GM12878 (cell line): ENCODE data around the gene ST8SIA1. TPM values are rescaled to one million over a fixed set of nuclear protein-coding genes. Genes with fewer than 3 reads are reported as not detected.

Experiments
- ATAC-seq: fragments of 200-7000 bp; cut with Tn5 transposase; 3 replicates; pipeline ENCODE4 v1.9.1; 2020; ENCODE audit warnings: mild to moderate bottlenecking, moderate library complexity
- BruUV-seq: library from RNA; stranded (reverse); fragments of 400-500 nt; replicated peaks from 2 replicates; lab custom pipeline; 2021; lab: Mats Ljungman, UMichigan
- CTCF ChIA-PET: fragments of 300-600 bp; sonication (Branson Sonifier 250); formaldehyde crosslinking; extraction: SDS; loops from one replicate; lab custom pipeline; 2021; ENCODE audit warnings: inconsistent platforms; lab: Yijun Ruan, JAX
- POLR2A ChIA-PET: fragments of 350-600 bp; formaldehyde crosslinking; extraction: SDS; loops from one replicate; lab custom pipeline; 2021; ENCODE audit warnings: inconsistent platforms; lab: Charles Lee
- RAD21 ChIA-PET: fragments of 300-600 bp; sonication (Branson Sonifier 250); formaldehyde crosslinking; loops from one replicate; lab custom pipeline; 2023; ENCODE audit warnings: antibody characterized with exemption; ENCODE audit not compliant: unreplicated experiment; lab: Charles Lee
- SMC1A ChIA-PET: fragments of 300-600 bp; sonication (Branson Sonifier 250); formaldehyde crosslinking; loops from one replicate; lab custom pipeline; 2023; ENCODE audit not compliant: unreplicated experiment, uncharacterized antibody; lab: Charles Lee
- DNase-seq: peaks from one replicate; pipeline ENCODE4 v3.0.0-alpha.2; 2011; ENCODE audit warnings: low read depth, low spot score
- FAIRE-seq: peaks from 3 replicates; lab custom pipeline; 2011; peaks lifted over from hg19 to GRCh38; lab: Jason Lieb, UNC
- H2AFZ ChIP-seq: 2 replicates; pipeline ENCODE4 v1.6.0; 2011; ENCODE audit warnings: low read depth, low read length, control low read depth; ENCODE audit not compliant: control insufficient read depth
- H3K27ac ChIP-seq: 2 replicates; pipeline ENCODE4 v1.5.1; 2011; ENCODE audit warnings: control low read depth; ENCODE audit not compliant: control insufficient read depth, insufficient read depth
- H3K27me3 ChIP-seq, 2 experiments: replicated peaks in 1 of 2; 2 replicates each; pipeline versions ENCODE4 v1.6.0 to v1.6.1; 2011; ENCODE audit warnings: low read length in 1 of 2; ENCODE audit not compliant: control insufficient read depth in 2 of 2, insufficient read depth in 2 of 2
- H3K36me3 ChIP-seq, 2 experiments: 2 replicates each; pipeline ENCODE4 v1.5.1; 2011; ENCODE audit warnings: low read length in 1 of 2; ENCODE audit not compliant: control insufficient read depth in 2 of 2, insufficient read depth in 2 of 2
- H3K4me1 ChIP-seq: 2 replicates; pipeline ENCODE4 v1.6.1; 2011; ENCODE audit warnings: mild to moderate bottlenecking, low read length, moderate library complexity, mixed read lengths; ENCODE audit not compliant: control insufficient read depth, insufficient read depth
- H3K4me2 ChIP-seq: 2 replicates; pipeline ENCODE4 v1.6.0; 2011; ENCODE audit warnings: control low read depth; ENCODE audit not compliant: control insufficient read depth, insufficient read depth
- H3K4me3 ChIP-seq: fragments of 200-600 bp; sonication (generic); 2 replicates; pipeline ENCODE4 v1.5.1; 2016
- H3K79me2 ChIP-seq: 2 replicates; pipeline ENCODE4 v1.6.0; 2011; ENCODE audit warnings: low read length; ENCODE audit not compliant: control insufficient read depth, insufficient read depth
- H3K9ac ChIP-seq: 2 replicates; pipeline ENCODE4 v1.8.0; 2011; ENCODE audit warnings: low read length, control low read depth, mixed read lengths; ENCODE audit not compliant: control insufficient read depth, insufficient read depth
- H3K9me3 ChIP-seq: replicated peaks from 3 replicates; pipeline ENCODE4 v1.5.1; 2011; ENCODE audit warnings: mild to moderate bottlenecking, low read length; ENCODE audit not compliant: control insufficient read depth, insufficient read depth
- H4K20me1 ChIP-seq: 2 replicates; pipeline ENCODE4 v1.6.0; 2011; ENCODE audit not compliant: control insufficient read depth, insufficient read depth
- ATF7 ChIP-seq: fragments of 450-650 bp; IDR thresholded peaks from 2 replicates; pipeline ENCODE4 v1.6.1; 2016; ENCODE audit warnings: low read depth, mild to moderate bottlenecking
- CREM ChIP-seq: IDR thresholded peaks from 2 replicates; pipeline ENCODE4 v1.6.1; 2014; ENCODE audit warnings: antibody characterized with exemption, low read depth
- ETV6 ChIP-seq, 2 experiments: fragments of 450-650 bp in 1 of 2; IDR thresholded peaks in 1 of 2; conservative IDR thresholded peaks in 1 of 2; 2 replicates each; pipeline ENCODE4 v1.6.1; 2014; ENCODE audit warnings: antibody characterized with exemption in 1 of 2, borderline replicate concordance in 1 of 2, low read depth in 1 of 2, mild to moderate bottlenecking in 1 of 2, moderate library complexity in 1 of 2
- HCFC1 ChIP-seq: fragments of 150-350 bp; IDR thresholded peaks from 2 replicates; pipeline ENCODE4 v1.6.1; 2014; ENCODE audit warnings: low read length
- JUND ChIP-seq: IDR thresholded peaks from 2 replicates; pipeline ENCODE4 v1.6.1; 2012; ENCODE audit warnings: low read depth, mild to moderate bottlenecking, low read length, improper control_type of control experiment, moderate library complexity
- KAT2A ChIP-seq: conservative IDR thresholded peaks from 2 replicates; pipeline ENCODE4 v1.6.1; 2011; ENCODE audit warnings: low read depth, low read length; ENCODE audit not compliant: control insufficient read depth
- MTA3 ChIP-seq: IDR thresholded peaks from 2 replicates; pipeline ENCODE4 v1.6.1; 2012; ENCODE audit warnings: low read length, inconsistent platforms, borderline replicate concordance
- POLR2AphosphoS5 ChIP-seq: IDR thresholded peaks from 2 replicates; pipeline ENCODE4 v1.6.1; 2011; ENCODE audit warnings: mild to moderate bottlenecking, low read length, inconsistent platforms
- POU2F2 ChIP-seq: IDR thresholded peaks from 3 replicates; pipeline ENCODE4 v1.6.1; 2011; ENCODE audit warnings: low read depth, mild to moderate bottlenecking, low read length, borderline replicate concordance
- RELA ChIP-seq: fragments of 450-650 bp; IDR thresholded peaks from 2 replicates; pipeline ENCODE4 v1.8.0; 2014; ENCODE audit warnings: borderline replicate concordance; ENCODE audit not compliant: partially characterized antibody
- SPI1 ChIP-seq: IDR thresholded peaks from 2 replicates; pipeline ENCODE4 v1.6.1; 2011; ENCODE audit warnings: low read depth, mild to moderate bottlenecking, low read length, moderate library complexity, borderline replicate concordance; ENCODE audit not compliant: insufficient read depth
- SREBF1 ChIP-seq: IDR thresholded peaks from 2 replicates; pipeline ENCODE4 v1.6.1; 2012; ENCODE audit warnings: mild to moderate bottlenecking, low read length
- SRF ChIP-seq, 2 experiments: IDR thresholded peaks; 2 replicates each; pipeline ENCODE4 v1.6.1; 2011; ENCODE audit warnings: low read depth in 2 of 2, low read length in 2 of 2, mild to moderate bottlenecking in 1 of 2, moderate library complexity in 1 of 2
- ZNF622 ChIP-seq: fragments of 450-650 bp; IDR thresholded peaks from 2 replicates; pipeline ENCODE4 v1.6.1; 2017; ENCODE audit warnings: mild to moderate bottlenecking, inconsistent platforms
- WGBS: methylation state at CpG from one replicate; pipeline ENCODE4 v1.1.6; 2016; ENCODE audit warnings: low lambda C conversion rate; ENCODE audit not compliant: insufficient replicate concordance, insufficient coverage; ENCODE audit errors: missing lambda C conversion rate; 5-methylcytosine and 5-hydroxymethylcytosine counted together
- in situ Hi-C: fragments of 300-500 bp; cut with MboI; formaldehyde crosslinking; loops from 9 replicates; pipeline ENCODE4 v1.14.3; 2018; ENCODE audit warnings: mixed read lengths
- intact Hi-C: fragments of 100-400 bp; cut with micrococcal nuclease; formaldehyde crosslinking; loops from one replicate; pipeline ENCODE4 v1.14.2; 2022; ENCODE audit not compliant: unreplicated experiment
- polyA plus RNA-seq, 11 experiments: library from polyadenylated mRNA; depleted of rRNA in 4 of 11; unstranded in 6 of 11; stranded (reverse) in 5 of 11; fragments of >200 nt; fragmentation: Nextera tagmentation in 4 of 11; fragmentation: Illumina TruSeq in 1 of 11; extraction: Ambion mirVana in 4 of 11; extraction: Trizol in 1 of 11; gene quantifications; 1 replicate in 1 of 11; 2 replicates in 10 of 11; pipeline versions ENCODE4 v1.2.1 to v1.2.3, GENCODE V29; 2011 to 2016; ENCODE audit warnings: inconsistent platforms in 2 of 11, missing spikeins in 2 of 11, low read depth in 1 of 11
- total RNA-seq, 4 experiments: library from RNA; depleted of rRNA in 3 of 4; stranded (reverse); fragments of >200 nt in 3 of 4; fragmentation: Illumina TruSeq in 1 of 4; extraction: Trizol in 1 of 4; gene quantifications; 2 replicates each; pipeline versions ENCODE4 v1.2.1 to v1.2.3, GENCODE V29; 2013 to 2021
- TF ChIP-seq, protein P1 (sequence below), 3 experiments: IDR thresholded peaks in 2 of 3; conservative IDR thresholded peaks in 1 of 3; 2 replicates each; pipeline ENCODE4 v1.5.1; 2011; ENCODE audit warnings: low read depth in 3 of 3, low read length in 3 of 3, mild to moderate bottlenecking in 3 of 3, control low read depth in 2 of 3, moderate library complexity in 2 of 3, inconsistent platforms in 1 of 3, mixed read lengths in 1 of 3; ENCODE audit not compliant: control insufficient read depth in 2 of 3, insufficient read depth in 1 of 3; ENCODE audit errors: extremely low read depth in 1 of 3
- TF ChIP-seq, protein P2 (sequence below): fragments of 450-650 bp; IDR thresholded peaks from 2 replicates; pipeline ENCODE4 v1.6.1; 2017; ENCODE audit warnings: low read depth, mild to moderate bottlenecking, moderate library complexity
- TF ChIP-seq, protein P3 (sequence below): fragments of 450-650 bp; IDR thresholded peaks from 2 replicates; pipeline ENCODE4 v1.6.1; 2018; ENCODE audit warnings: mild to moderate bottlenecking, low read depth, moderate library complexity; ENCODE audit not compliant: partially characterized antibody

The ST8SIA1 gene
- total and polyA plus RNA-seq, 10 of the 15 experiments (the other 5 are each of a cell fraction or from before 2014, with no cell fraction given): 0.23 to 0.35 (median 0.23) TPM; not detected in 7

DNA sequence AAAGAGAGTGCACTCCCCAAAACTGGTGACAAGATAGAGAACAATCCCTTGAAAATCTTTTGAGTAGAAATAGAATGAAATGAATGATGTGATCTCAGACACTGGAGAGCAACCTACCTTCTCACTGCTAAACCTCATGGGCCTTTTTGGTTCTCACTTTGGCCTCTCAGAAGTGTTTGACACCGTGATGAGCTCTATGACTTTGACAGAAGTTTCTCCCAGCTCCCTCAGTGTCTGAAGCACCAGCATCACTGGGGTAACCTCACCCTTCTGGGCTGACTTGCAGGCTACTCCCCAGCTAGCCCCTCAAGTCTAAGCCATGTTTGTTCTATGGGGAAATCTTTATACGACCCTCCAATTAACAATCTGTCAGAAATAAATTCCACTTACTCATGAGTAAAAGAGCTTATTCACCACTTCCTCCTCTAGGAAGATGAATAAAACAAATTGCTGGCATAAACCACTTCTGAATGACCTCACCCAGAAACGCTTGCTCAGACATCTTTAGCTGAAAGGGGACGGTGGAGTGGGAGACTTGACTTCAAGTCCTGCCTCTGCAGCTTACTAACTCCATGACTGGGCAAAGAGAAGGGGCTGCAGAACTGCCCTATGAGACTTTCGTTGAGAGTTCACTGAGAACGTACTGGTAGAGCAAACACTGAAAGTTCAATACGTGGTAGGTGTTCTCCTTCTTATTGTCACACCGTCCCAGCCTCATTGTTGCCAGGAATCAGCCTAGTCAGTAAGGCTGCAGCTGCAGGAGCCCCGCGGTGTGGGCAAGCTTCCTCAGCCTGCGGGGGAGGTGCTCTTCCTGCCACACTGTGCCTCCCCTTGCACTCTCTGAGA lies 46.5 kb downstream of the ST8SIA1 start:
- H3K27ac ChIP-seq: no peak overlapping the region
- no peak for DNase-seq
- ChIA-PET CTCF (interaction anchor here (0.6 kb wide), 3 partner anchors 9 to 168 kb away, joined by 3 read pairs; no protein-coding TSS in a partner anchor), RAD21 (no interaction called here), SMC1A (interaction anchor here (0.6 to 1.0 kb wide), 5 partner anchors 26 to 302 kb away, joined by 3 to 4 read pairs (median 3); no protein-coding TSS in a partner anchor), POLR2A (interaction anchor here (0.7 kb wide), 1 partner anchor 37 kb away, joined by 4 read pairs; no protein-coding TSS in a partner anchor)
- FAIRE-seq: no peak
- no peak overlapping the region for H2AFZ ChIP-seq
- WGBS: 11% methylated on average over 11 of the region's 11 CpGs
- no peaks in the 10 kb centered on the region for H3K4me1 ChIP-seq
- H3K79me2 ChIP-seq: no peaks in the 10 kb centered on the region
- H3K4me3 ChIP-seq: no peak overlapping the region
- H3K9me3 ChIP-seq: no peaks in the 10 kb centered on the region
- no peaks in the 10 kb centered on the region for H3K36me3 ChIP-seq
- in situ Hi-C loops (no loop called here), intact Hi-C loops (no loop called here)
- no TSS peak for BruUV-seq
- H3K4me2 ChIP-seq: no peak overlapping the region
- no peak for ATAC-seq
- H3K9ac ChIP-seq: no peak overlapping the region
- no peaks in the 10 kb centered on the region for H4K20me1 ChIP-seq
- H3K27me3 ChIP-seq: no peaks in the 10 kb centered on the region
- TF ChIP-seq, protein P1, sequence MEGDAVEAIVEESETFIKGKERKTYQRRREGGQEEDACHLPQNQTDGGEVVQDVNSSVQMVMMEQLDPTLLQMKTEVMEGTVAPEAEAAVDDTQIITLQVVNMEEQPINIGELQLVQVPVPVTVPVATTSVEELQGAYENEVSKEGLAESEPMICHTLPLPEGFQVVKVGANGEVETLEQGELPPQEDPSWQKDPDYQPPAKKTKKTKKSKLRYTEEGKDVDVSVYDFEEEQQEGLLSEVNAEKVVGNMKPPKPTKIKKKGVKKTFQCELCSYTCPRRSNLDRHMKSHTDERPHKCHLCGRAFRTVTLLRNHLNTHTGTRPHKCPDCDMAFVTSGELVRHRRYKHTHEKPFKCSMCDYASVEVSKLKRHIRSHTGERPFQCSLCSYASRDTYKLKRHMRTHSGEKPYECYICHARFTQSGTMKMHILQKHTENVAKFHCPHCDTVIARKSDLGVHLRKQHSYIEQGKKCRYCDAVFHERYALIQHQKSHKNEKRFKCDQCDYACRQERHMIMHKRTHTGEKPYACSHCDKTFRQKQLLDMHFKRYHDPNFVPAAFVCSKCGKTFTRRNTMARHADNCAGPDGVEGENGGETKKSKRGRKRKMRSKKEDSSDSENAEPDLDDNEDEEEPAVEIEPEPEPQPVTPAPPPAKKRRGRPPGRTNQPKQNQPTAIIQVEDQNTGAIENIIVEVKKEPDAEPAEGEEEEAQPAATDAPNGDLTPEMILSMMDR (IDR thresholded peaks at IDR 0.05 in 2 of 3, conservative IDR thresholded peaks at IDR 0.05 in 1 of 3; ENCODE audit: control insufficient read depth in 2 of 3, extremely low read depth in 1 of 3, insufficient read depth in 1 of 3, low read depth in 3 of 3, low read length in 3 of 3): no peak
- TF ChIP-seq CREM (no peak), HCFC1 (no peak), RELA (no peak), SPI1 (no peak), ZNF622 (no peak), ATF7 (no peak), JUND (no peak), KAT2A (no peak), SRF (IDR thresholded peaks at IDR 0.05; ENCODE audit: low read depth in 2 of 2, low read length in 2 of 2) (no peak), POLR2AphosphoS5 (no peak), SREBF1 (no peak), MTA3 (no peak), ETV6 (conservative IDR thresholded peaks at IDR 0.05 in 1 of 2, IDR thresholded peaks at IDR 0.05 in 1 of 2; ENCODE audit: borderline replicate concordance in 1 of 2, low read depth in 1 of 2) (no peak), POU2F2 (no peak)
- TF ChIP-seq, protein P2, sequence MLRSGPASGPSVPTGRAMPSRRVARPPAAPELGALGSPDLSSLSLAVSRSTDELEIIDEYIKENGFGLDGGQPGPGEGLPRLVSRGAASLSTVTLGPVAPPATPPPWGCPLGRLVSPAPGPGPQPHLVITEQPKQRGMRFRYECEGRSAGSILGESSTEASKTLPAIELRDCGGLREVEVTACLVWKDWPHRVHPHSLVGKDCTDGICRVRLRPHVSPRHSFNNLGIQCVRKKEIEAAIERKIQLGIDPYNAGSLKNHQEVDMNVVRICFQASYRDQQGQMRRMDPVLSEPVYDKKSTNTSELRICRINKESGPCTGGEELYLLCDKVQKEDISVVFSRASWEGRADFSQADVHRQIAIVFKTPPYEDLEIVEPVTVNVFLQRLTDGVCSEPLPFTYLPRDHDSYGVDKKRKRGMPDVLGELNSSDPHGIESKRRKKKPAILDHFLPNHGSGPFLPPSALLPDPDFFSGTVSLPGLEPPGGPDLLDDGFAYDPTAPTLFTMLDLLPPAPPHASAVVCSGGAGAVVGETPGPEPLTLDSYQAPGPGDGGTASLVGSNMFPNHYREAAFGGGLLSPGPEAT: no peak
- TF ChIP-seq, protein P3, sequence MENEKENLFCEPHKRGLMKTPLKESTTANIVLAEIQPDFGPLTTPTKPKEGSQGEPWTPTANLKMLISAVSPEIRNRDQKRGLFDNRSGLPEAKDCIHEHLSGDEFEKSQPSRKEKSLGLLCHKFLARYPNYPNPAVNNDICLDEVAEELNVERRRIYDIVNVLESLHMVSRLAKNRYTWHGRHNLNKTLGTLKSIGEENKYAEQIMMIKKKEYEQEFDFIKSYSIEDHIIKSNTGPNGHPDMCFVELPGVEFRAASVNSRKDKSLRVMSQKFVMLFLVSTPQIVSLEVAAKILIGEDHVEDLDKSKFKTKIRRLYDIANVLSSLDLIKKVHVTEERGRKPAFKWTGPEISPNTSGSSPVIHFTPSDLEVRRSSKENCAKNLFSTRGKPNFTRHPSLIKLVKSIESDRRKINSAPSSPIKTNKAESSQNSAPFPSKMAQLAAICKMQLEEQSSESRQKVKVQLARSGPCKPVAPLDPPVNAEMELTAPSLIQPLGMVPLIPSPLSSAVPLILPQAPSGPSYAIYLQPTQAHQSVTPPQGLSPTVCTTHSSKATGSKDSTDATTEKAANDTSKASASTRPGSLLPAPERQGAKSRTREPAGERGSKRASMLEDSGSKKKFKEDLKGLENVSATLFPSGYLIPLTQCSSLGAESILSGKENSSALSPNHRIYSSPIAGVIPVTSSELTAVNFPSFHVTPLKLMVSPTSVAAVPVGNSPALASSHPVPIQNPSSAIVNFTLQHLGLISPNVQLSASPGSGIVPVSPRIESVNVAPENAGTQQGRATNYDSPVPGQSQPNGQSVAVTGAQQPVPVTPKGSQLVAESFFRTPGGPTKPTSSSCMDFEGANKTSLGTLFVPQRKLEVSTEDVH: no peak
